AG20443 (cell line): ENCODE results near the gene DOK5.

Source experiments
- DNase-seq: peaks from one replicate; pipeline ENCODE4 v3.0.0; 2012; ENCODE audit warnings: low spot score, mixed read lengths

The DOK5 gene

GRCh38 chr20:54646156-54646517 is 170.7 kb downstream of the DOK5 start:
- DNase-seq: no peak

- DNase-seq: no peak
Observed at GRCh38 chr20:54648421-54649142, 173.2 kb downstream of the DOK5 start.

GRCh38 chr20:54649511-54649962 is 174.1 kb downstream of the DOK5 start:
- peak; percentile 79 for DNase-seq

GRCh38 chr20:54650052-54650719 is 174.8 kb downstream of the DOK5 start:
- peak; percentile 27 for DNase-seq

GRCh38 chr20:54651252-54651651 is 175.9 kb downstream of the DOK5 start:
- no peak for DNase-seq

- no peak for DNase-seq
Observed at GRCh38 chr20:54654450-54654849, 179.1 kb downstream of the DOK5 start.

GRCh38 chr20:54657268-54657826 is 182.0 kb downstream of the DOK5 start:
- no peak for DNase-seq

GRCh38 chr20:54658525-54658924 is 183.1 kb downstream of the DOK5 start:
- DNase-seq: no peak

GRCh38 chr20:54661265-54661664 is 185.9 kb downstream of the DOK5 start:
- DNase-seq: no peak

- no peak for DNase-seq
Observed at GRCh38 chr20:54661880-54662465, 186.6 kb downstream of the DOK5 start.

GRCh38 chr20:54665812-54666211 is 190.4 kb downstream of the DOK5 start:
- DNase-seq: no peak

GRCh38 chr20:54668271-54669039 is 193.1 kb downstream of the DOK5 start:
- peak; percentile 40 for DNase-seq

GRCh38 chr20:54669040-54669363 is 193.6 kb downstream of the DOK5 start:
- DNase-seq: no peak

GRCh38 chr20:54678253-54678652 is 202.9 kb downstream of the DOK5 start:
- no peak for DNase-seq

- no peak for DNase-seq
Observed at GRCh38 chr20:54680439-54680838, 205.0 kb downstream of the DOK5 start.

GRCh38 chr20:54680872-54681619 is 205.7 kb downstream of the DOK5 start:
- DNase-seq: peak; percentile 48

GRCh38 chr20:54681869-54682268 is 206.5 kb downstream of the DOK5 start:
- no peak for DNase-seq

GRCh38 chr20:54688476-54688875 is 213.1 kb downstream of the DOK5 start:
- DNase-seq: no peak

- DNase-seq: no peak
Observed at GRCh38 chr20:54690323-54690722, 214.9 kb downstream of the DOK5 start.

- no peak for DNase-seq
Observed at GRCh38 chr20:54691327-54691726, 215.9 kb downstream of the DOK5 start.

- no peak for DNase-seq
Observed at GRCh38 chr20:54692168-54692887, 216.9 kb downstream of the DOK5 start.
